ENCODE data around the gene PCDHGB3.
A peak's percentile ranks its signal among the peaks of the same experiment; 100 is the strongest.
"Not testable (repeated sequence)": the region's sequence is repeated elsewhere in the genome, so short reads cannot be mapped to it uniquely, and the experiment has no call there.

The PCDHGB3 gene

DNA sequence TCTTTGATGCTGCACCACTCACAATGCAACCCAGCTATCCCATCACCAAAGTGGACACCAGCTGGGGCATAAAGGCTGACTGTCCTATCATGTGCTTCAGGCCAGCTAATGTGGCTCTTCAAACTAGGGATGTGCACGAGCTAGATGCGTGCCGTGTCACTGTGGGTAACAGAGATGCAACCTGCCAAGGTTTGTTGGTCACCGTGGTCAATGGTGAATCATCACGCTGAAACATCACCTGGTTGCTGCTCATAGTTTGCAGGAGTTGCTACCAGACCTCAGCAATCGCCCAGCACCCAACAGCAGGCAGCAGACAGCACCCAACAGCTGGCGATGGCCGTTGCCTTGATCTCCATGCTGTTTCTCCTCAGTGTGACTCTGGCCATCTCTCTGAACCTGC lies 41.8 kb upstream of the PCDHGB3 start:
- H3K27ac ChIP-seq (ENCODE audit: low read depth, low read length, poor library complexity, severe bottlenecking) = no peak overlapping the region
- no peaks in the 10 kb centered on the region for H3K79me2 ChIP-seq (ENCODE audit: insufficient read depth, low read length)
- peaks cover 6% of the 10 kb centered on the region for H3K9me3 ChIP-seq (ENCODE audit: low read length)

GRCh38 chr5:141330299-141331080 lies 39.6 kb upstream of the PCDHGB3 start, which contains the start of gene PCDHGA1:
PCDHGA1 (plus strand) TSS chr5:141330514.
- no peak within 1 kb of the TSS for H3K4me3 ChIP-seq (ENCODE audit: low read depth, low read length, poor library complexity, severe bottlenecking)
- no peak within 1 kb of the TSS for H3K4me2 ChIP-seq (ENCODE audit: low read length)
- no peaks in the 10 kb centered on the region for H4K20me1 ChIP-seq (ENCODE audit: insufficient read depth, low read length)
- no peaks in the 10 kb centered on the region for H3K79me2 ChIP-seq (ENCODE audit: insufficient read depth, low read length)
- H3K27me3 ChIP-seq (ENCODE audit: insufficient read depth, low read length) = no peaks in the 10 kb centered on the region
- H3K4me1 ChIP-seq (ENCODE audit: insufficient read depth, low read length, severe bottlenecking) = peaks cover 15% of the 10 kb centered on the region
- H3K27ac ChIP-seq (ENCODE audit: low read depth, low read length, poor library complexity, severe bottlenecking) = no peak within 1 kb of the TSS
- H2AFZ ChIP-seq (ENCODE audit: low read length) = no peak within 1 kb of the TSS
- no peak within 1 kb of the TSS for H3K9ac ChIP-seq (ENCODE audit: low read length)
- H3K9me3 ChIP-seq (ENCODE audit: low read length) = peaks cover 14% of the 10 kb centered on the region
- no peaks in the 10 kb centered on the region for H3F3A ChIP-seq (ENCODE audit: insufficient read depth, low read length)
- H3K9me2 ChIP-seq (ENCODE audit: low read depth, low read length) = no peaks in the 10 kb centered on the region
- no peaks in the 10 kb centered on the region for H3K36me3 ChIP-seq (ENCODE audit: insufficient read depth, low read length)
- TF ChIP-seq EZH2 (IDR thresholded peaks at IDR 0.05; ENCODE audit: borderline replicate concordance, low read length) (no peak), CTCF (IDR thresholded peaks at IDR 0.05; ENCODE audit: low read length) (peak; percentile 47; the same call in 1 of the 2 replicates)

More for the DNA sequence above, 41.8 kb upstream of the PCDHGB3 start:
- Histone ChIP-seq H3K4me3 (ENCODE audit: low read depth, low read length, poor library complexity, severe bottlenecking) (no peak overlapping the region), H4K20me1 (ENCODE audit: insufficient read depth, low read length) (no peaks in the 10 kb centered on the region), H3K4me1 (ENCODE audit: insufficient read depth, low read length, severe bottlenecking) (peaks cover 9% of the 10 kb centered on the region), H3K27me3 (ENCODE audit: insufficient read depth, low read length) (no peaks in the 10 kb centered on the region), H3K36me3 (ENCODE audit: insufficient read depth, low read length) (no peaks in the 10 kb centered on the region), H3F3A (ENCODE audit: insufficient read depth, low read length) (no peaks in the 10 kb centered on the region), H2AFZ (ENCODE audit: low read length) (no peak overlapping the region), H3K9ac (ENCODE audit: low read length) (no peak overlapping the region), H3K4me2 (ENCODE audit: low read length) (no peak overlapping the region), H3K9me2 (ENCODE audit: low read depth, low read length) (no peaks in the 10 kb centered on the region)
- TF ChIP-seq EZH2 (IDR thresholded peaks at IDR 0.05; ENCODE audit: borderline replicate concordance, low read length) = no peak
- TF ChIP-seq CTCF (IDR thresholded peaks at IDR 0.05; ENCODE audit: low read length) = no peak

DNA sequence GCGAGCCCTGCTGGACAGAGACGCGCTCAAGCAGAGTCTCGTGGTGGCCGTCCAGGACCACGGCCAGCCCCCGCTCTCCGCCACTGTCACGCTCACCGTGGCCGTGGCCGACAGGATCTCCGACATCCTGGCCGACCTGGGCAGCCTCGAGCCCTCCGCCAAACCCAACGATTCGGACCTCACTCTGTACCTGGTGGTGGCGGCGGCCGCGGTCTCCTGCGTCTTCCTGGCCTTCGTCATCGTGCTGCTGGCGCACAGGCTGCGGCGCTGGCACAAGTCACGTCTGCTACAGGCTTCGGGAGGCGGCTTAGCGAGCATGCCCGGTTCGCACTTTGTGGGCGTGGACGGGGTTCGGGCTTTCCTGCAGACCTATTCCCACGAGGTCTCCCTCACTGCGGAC lies 37.5 kb upstream of the PCDHGB3 start:
- not testable (repeated sequence) for H3K4me2 ChIP-seq (ENCODE audit: low read length); H3K9me2 ChIP-seq (ENCODE audit: low read depth, low read length); H2AFZ ChIP-seq (ENCODE audit: low read length); H3K9ac ChIP-seq (ENCODE audit: low read length); H3K36me3 ChIP-seq (ENCODE audit: insufficient read depth, low read length); H3K27ac ChIP-seq (ENCODE audit: low read depth, low read length, poor library complexity, severe bottlenecking); H3K27me3 ChIP-seq (ENCODE audit: insufficient read depth, low read length); H4K20me1 ChIP-seq (ENCODE audit: insufficient read depth, low read length); H3K79me2 ChIP-seq (ENCODE audit: insufficient read depth, low read length); H3K4me1 ChIP-seq (ENCODE audit: insufficient read depth, low read length, severe bottlenecking); H3K4me3 ChIP-seq (ENCODE audit: low read depth, low read length, poor library complexity, severe bottlenecking); H3F3A ChIP-seq (ENCODE audit: insufficient read depth, low read length)
- H3K9me3 ChIP-seq (ENCODE audit: low read length) = peaks cover 19% of the 10 kb centered on the region
